NB4 (cell line): ENCODE results near the gene ZBTB7C.

Source experiments
- DNase-seq: peaks from one replicate; pipeline ENCODE4 v3.0.0; 2010; ENCODE audit warnings: low read depth
- H3K4me3 ChIP-seq: one replicate; pipeline ENCODE4 v1.5.1; 2011; ENCODE audit warnings: mild to moderate bottlenecking, low read depth, low read length, moderate library complexity
- MYC ChIP-seq: IDR thresholded peaks from 2 replicates; pipeline ENCODE4 v1.6.1; 2011; ENCODE audit warnings: low read depth, low read length
- POLR2A ChIP-seq: IDR thresholded peaks from 2 replicates; pipeline ENCODE4 v1.6.1; 2011; ENCODE audit warnings: mild to moderate bottlenecking; ENCODE audit not compliant: insufficient read length; ENCODE audit errors: extremely low read depth
- TF ChIP-seq, protein P1 (sequence below): IDR thresholded peaks from one replicate; pipeline ENCODE4 v1.5.1; 2012; ENCODE audit warnings: low read depth, low read length
- TF ChIP-seq, protein P2 (sequence below): IDR thresholded peaks from 2 replicates; pipeline ENCODE4 v1.6.1; 2011; ENCODE audit warnings: low read depth, low read length

Gene ZBTB7C

DNA sequence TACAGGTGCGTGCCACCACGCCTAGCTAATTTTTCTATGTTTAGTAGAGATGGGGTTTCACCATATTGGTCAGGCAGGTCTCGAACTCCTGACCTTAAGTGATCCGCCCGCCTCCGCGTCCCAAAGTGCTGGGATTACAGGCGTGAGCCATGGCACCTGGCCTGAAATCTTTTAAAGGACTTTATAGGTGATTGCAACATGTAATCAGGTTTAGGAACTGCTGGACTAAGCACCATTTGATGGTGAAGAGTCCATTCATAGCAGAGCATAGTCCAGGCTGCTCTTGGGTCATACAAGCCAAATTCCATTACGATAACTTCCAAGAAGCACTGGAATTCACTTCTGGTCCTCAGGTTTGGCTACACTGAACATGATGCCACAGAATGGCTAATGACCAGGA lies 278.1 kb downstream of the ZBTB7C start:
- TF ChIP-seq, protein P1, sequence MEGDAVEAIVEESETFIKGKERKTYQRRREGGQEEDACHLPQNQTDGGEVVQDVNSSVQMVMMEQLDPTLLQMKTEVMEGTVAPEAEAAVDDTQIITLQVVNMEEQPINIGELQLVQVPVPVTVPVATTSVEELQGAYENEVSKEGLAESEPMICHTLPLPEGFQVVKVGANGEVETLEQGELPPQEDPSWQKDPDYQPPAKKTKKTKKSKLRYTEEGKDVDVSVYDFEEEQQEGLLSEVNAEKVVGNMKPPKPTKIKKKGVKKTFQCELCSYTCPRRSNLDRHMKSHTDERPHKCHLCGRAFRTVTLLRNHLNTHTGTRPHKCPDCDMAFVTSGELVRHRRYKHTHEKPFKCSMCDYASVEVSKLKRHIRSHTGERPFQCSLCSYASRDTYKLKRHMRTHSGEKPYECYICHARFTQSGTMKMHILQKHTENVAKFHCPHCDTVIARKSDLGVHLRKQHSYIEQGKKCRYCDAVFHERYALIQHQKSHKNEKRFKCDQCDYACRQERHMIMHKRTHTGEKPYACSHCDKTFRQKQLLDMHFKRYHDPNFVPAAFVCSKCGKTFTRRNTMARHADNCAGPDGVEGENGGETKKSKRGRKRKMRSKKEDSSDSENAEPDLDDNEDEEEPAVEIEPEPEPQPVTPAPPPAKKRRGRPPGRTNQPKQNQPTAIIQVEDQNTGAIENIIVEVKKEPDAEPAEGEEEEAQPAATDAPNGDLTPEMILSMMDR, result no peak
- no peak for TF ChIP-seq POLR2A
- TF ChIP-seq, protein P2, sequence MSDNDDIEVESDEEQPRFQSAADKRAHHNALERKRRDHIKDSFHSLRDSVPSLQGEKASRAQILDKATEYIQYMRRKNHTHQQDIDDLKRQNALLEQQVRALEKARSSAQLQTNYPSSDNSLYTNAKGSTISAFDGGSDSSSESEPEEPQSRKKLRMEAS, result no peak
- TF ChIP-seq MYC, result no peak
- no peak for DNase-seq
- no peak overlapping the region for H3K4me3 ChIP-seq

DNA sequence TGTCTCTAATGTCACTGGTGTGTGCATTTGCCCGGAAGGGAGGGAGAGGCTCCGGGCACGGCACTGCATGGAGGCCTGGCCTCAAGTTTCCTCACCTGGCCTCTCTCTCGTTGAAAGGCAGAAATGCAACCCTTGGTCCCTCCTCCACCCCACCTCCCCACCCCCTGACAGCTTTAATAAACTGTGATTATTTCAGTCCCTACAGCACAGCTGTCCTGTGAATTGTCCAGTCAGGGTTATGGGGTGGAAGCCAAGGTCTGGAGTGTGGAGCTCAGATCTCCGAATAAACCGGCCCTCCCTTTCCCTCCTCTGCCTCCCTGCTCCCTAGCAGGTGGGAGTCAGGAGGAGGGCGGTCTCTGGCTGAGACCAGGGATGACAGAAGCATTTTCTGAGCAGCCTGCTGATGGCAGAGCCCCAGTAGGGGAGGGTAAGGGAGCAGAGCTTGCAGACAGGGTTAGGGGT lies 279.5 kb downstream of the ZBTB7C start:
- DNase-seq, result no peak
- H3K4me3 ChIP-seq, result no peak overlapping the region
- TF ChIP-seq POLR2A (no peak), MYC (no peak)
- TF ChIP-seq, protein P2, result no peak
- TF ChIP-seq, protein P1, result no peak

DNA sequence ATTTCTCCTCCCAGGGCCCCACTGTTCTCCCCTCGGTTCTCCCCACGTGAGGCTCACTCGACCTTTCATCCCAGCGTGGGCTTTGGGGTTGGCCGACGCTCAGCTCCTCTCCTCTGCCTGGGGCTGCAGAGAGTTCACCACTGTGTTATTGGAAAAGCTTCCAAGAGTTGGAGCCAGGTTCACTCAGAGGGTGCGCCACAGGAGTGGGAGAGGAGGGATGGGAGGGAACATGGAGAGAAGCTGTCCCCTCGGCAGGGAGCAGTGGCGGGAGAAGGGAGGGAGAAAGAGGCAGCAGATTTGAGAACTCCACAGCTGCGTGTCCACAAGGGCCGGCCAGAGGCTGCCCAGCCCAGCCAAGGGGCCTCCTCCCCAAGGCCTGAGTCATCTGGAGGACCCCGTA lies 281.6 kb downstream of the ZBTB7C start:
- TF ChIP-seq, protein P1, result no peak
- TF ChIP-seq MYC, result no peak
- no peak for DNase-seq
- no peak overlapping the region for H3K4me3 ChIP-seq

DNA sequence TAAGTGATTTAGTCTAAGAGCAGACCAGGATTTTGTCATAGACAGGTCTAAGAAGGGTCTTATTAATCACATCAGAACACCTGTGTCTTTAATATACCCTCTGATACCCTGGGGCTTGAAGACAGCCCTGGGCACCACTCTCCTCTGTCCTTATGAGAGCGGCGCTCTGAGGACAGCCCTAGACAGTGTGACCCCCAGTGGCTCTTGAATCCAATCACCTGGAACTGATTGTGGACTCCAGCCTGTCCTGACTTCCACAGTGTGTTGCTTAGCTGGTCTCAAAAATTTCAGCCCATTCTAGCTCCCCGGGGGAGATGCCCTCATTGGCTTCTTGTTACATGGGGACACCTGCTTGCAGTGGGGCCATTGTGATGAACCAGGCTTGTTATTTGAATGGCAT lies 282.9 kb downstream of the ZBTB7C start:
- TF ChIP-seq POLR2A (no peak), MYC (no peak)
- TF ChIP-seq, protein P1, result no peak
- TF ChIP-seq, protein P2, result no peak
- DNase-seq, result no peak
- H3K4me3 ChIP-seq, result no peak overlapping the region

DNA sequence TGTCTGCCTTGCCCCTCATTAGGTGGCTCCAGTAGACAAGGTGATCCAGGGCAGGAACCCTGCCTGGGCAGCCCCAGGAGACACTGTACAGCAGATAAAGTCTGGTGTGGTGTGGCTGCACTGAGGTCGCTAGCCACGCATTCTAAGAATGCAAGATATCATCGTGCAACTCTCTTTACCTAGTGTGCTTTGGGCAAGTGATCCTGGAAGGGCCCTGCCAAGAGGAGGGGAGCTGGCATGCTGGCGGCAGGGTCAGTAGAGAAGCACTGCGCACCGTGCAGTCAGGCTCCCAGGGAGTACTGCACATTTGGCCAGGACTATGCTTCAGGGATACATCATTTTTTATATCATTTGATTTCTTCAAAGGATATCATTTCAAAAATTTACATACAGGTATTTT lies 283.5 kb downstream of the ZBTB7C start:
- no peak for DNase-seq
- TF ChIP-seq POLR2A (no peak), MYC (no peak)
- TF ChIP-seq, protein P1, result no peak
- TF ChIP-seq, protein P2, result no peak
- H3K4me3 ChIP-seq, result no peak overlapping the region
